Osteocyte (in vitro differentiated cells): ENCODE data around the gene GPC3. TPM values are rescaled to one million over a fixed set of nuclear protein-coding genes. Genes with fewer than 3 reads are reported as not detected.

ENCODE experiments used
- DNase-seq: peaks from one replicate; pipeline ENCODE4 v3.0.0; 2021; ENCODE audit warnings: mixed read lengths; ENCODE audit not compliant: unreplicated experiment; ENCODE audit errors: extremely low spot score
- H3K27ac Mint-ChIP-seq: one replicate; pipeline ENCODE4 v1.8.0; 2021; ENCODE audit warnings: mild to moderate bottlenecking, mixed read lengths; ENCODE audit not compliant: unreplicated experiment
- H3K27me3 Mint-ChIP-seq: one replicate; pipeline ENCODE4 v1.8.0; 2021; ENCODE audit warnings: mixed read lengths; ENCODE audit not compliant: unreplicated experiment
- H3K36me3 Mint-ChIP-seq: one replicate; pipeline ENCODE4 v1.8.0; 2021; ENCODE audit warnings: mixed read lengths; ENCODE audit not compliant: unreplicated experiment
- H3K4me1 Mint-ChIP-seq: one replicate; pipeline ENCODE4 v1.8.0; 2021; ENCODE audit warnings: mixed read lengths; ENCODE audit not compliant: unreplicated experiment
- H3K4me3 Mint-ChIP-seq: one replicate; pipeline ENCODE4 v1.8.0; 2021; ENCODE audit warnings: mild to moderate bottlenecking, moderate library complexity, mixed read lengths; ENCODE audit not compliant: unreplicated experiment
- H3K9me3 Mint-ChIP-seq: one replicate; pipeline ENCODE4 v1.8.0; 2021; ENCODE audit warnings: mixed read lengths; ENCODE audit not compliant: unreplicated experiment
- total RNA-seq: library from RNA; stranded (reverse); gene quantifications from 2 replicates; pipeline ENCODE4 v1.2.1, GENCODE V29; 2021
- TF ChIP-seq, protein P1 (sequence below): fragments of 200-600 bp; sonication (generic); IDR thresholded peaks from 2 replicates; pipeline ENCODE4 v1.5.0; 2021; ENCODE audit warnings: antibody characterized with exemption, mild to moderate bottlenecking, moderate library complexity

Gene GPC3
- total RNA-seq, 1 donor from 2014 or later: 19.6 TPM

DNA sequence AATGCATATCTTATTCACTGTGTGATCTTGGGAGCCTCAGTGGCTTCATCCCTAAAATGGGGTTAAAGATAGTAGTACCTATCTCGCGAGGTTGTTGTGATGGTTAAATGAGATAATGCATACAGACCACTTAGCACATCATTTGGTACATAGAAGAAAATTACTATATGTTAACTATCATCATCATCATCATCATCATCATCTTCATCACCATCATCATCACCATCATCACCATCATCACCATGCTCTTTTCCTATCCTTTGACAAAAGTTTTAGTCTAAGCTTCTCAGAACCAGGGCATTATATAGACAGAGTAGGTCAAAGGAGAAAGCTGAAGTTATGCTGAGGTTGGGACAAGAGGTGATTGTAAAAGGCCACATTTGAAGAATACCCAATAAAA, 145.0 kb downstream of the GPC3 start:
- no peaks in the 10 kb centered on the region for H3K9me3 Mint-ChIP-seq
- no peak for DNase-seq
- TF ChIP-seq, protein P1, sequence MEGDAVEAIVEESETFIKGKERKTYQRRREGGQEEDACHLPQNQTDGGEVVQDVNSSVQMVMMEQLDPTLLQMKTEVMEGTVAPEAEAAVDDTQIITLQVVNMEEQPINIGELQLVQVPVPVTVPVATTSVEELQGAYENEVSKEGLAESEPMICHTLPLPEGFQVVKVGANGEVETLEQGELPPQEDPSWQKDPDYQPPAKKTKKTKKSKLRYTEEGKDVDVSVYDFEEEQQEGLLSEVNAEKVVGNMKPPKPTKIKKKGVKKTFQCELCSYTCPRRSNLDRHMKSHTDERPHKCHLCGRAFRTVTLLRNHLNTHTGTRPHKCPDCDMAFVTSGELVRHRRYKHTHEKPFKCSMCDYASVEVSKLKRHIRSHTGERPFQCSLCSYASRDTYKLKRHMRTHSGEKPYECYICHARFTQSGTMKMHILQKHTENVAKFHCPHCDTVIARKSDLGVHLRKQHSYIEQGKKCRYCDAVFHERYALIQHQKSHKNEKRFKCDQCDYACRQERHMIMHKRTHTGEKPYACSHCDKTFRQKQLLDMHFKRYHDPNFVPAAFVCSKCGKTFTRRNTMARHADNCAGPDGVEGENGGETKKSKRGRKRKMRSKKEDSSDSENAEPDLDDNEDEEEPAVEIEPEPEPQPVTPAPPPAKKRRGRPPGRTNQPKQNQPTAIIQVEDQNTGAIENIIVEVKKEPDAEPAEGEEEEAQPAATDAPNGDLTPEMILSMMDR: no peak
- no peak overlapping the region for H3K27ac Mint-ChIP-seq
- H3K36me3 Mint-ChIP-seq: no peaks in the 10 kb centered on the region
- H3K4me1 Mint-ChIP-seq: peaks cover 14% of the 10 kb centered on the region
- no peaks in the 10 kb centered on the region for H3K27me3 Mint-ChIP-seq
- H3K4me3 Mint-ChIP-seq: no peak overlapping the region

DNA sequence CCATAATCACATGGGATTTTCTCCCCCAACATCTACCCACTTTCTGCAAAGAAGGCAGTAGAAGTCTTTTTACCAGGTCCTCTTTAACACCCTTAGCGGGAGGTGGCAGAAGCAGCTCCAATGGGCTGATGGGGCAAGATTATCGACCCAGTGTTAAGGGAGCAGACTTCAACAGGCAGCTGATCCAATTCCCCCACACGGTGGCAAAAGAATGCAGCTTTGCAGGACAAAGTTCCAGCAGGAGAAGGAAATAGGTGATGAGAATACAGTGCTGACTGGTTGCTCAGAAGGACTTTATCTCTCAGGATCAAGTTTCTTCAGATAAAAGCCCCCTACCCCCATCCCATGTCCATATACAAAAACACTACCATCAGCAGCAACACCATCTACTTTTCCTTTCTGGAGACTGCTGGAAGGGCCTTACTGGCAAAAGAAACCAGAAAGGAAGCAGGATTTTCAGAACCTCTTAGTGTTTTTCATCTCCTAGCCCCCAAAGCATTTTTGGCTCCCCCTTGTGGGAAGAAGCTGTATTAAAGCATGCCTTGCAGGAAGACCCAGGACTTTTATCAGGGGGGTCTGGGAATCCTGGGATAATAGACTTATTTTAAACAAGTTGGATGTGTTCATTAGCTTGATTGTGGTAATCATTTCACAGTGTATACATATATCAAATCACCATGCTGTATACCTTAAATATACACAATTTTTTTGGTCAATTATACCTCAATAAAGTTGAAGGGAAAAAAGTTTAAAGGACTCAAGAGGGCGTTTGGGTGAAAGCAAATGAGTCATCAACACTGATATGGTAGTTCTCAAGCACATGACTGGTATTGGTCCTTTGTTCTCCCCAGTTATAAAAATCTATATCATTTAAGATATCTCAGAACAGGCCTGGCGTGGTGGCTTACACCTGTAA, 146.4 kb downstream of the GPC3 start:
- H3K36me3 Mint-ChIP-seq: no peaks in the 10 kb centered on the region
- no peaks in the 10 kb centered on the region for H3K27me3 Mint-ChIP-seq
- H3K9me3 Mint-ChIP-seq: no peaks in the 10 kb centered on the region
- H3K4me3 Mint-ChIP-seq: no peak overlapping the region
- no peak for DNase-seq
- no peak overlapping the region for H3K27ac Mint-ChIP-seq
- TF ChIP-seq, protein P1: peak; percentile 86
- H3K4me1 Mint-ChIP-seq: peaks cover 25% of the 10 kb centered on the region

GRCh38 chrX:133837091-133837490, 148.3 kb downstream of the GPC3 start:
- TF ChIP-seq, protein P1: no peak
- no peak for DNase-seq
- Mint-ChIP-seq H3K27ac (no peak overlapping the region), H3K27me3 (no peaks in the 10 kb centered on the region), H3K4me1 (peaks cover 25% of the 10 kb centered on the region), H3K9me3 (no peaks in the 10 kb centered on the region), H3K4me3 (no peak overlapping the region), H3K36me3 (no peaks in the 10 kb centered on the region)

DNA sequence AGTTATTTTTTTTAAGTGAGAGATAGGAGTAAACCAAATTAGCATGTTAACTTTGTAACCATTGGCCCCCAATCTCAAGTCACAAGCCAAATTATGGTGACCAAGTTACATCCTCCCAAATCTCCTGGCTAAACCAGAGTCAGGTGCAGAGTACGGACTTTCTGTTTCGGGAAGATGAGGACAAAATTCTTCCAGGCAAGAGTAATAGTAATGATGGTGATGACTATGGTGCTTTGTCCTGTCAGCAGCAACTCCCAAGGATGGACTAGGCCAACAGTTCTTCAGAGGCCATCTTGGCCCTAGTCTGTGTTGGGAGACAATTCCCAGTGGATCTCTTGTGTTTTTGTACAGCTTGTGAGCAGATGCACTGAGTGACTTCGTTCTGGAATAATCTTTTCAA, 148.8 kb downstream of the GPC3 start:
- DNase-seq: no peak
- Mint-ChIP-seq H3K36me3 (no peaks in the 10 kb centered on the region), H3K4me3 (no peak overlapping the region), H3K4me1 (peaks cover 25% of the 10 kb centered on the region), H3K9me3 (no peaks in the 10 kb centered on the region), H3K27ac (no peak overlapping the region), H3K27me3 (no peaks in the 10 kb centered on the region)
- TF ChIP-seq, protein P1: no peak

DNA sequence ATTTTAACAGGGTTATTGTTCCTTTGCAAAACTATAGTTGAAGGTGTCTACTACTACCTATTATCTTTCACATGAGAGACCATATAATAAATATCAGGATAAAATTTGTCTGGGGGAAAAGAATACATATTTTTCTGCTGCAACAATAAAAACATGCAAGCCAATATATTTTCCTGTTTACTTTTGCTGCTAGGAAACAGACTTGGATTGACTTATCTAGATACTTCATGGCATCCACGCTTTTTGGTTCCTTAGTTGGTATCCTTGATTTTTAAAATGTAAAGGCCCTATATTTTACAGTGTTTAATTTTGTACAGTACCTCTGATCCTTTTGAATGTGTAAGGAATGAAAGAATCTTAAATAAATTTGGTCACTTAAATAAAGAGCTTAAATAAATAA, 150.6 kb downstream of the GPC3 start:
- Mint-ChIP-seq H3K27ac (peak overlapping the region; percentile 37), H3K4me1 (peaks cover 25% of the 10 kb centered on the region), H3K27me3 (no peaks in the 10 kb centered on the region), H3K9me3 (peaks cover 5% of the 10 kb centered on the region), H3K36me3 (no peaks in the 10 kb centered on the region), H3K4me3 (no peak overlapping the region)
- no peak for DNase-seq
- TF ChIP-seq, protein P1: no peak
